Measurements from ENCODE around the gene GRIP1.

The GRIP1 gene

GRCh38 chr12:66678338-66679275, at the start of gene GRIP1:
TSS of gene GRIP1 (minus strand) at chr12:66679076. CDS start at chr12:66678904, 172 bp downstream.
- DNase-seq (ENCODE audit: low read depth): no peak

GRCh38 chr12:66726556-66726955, 47.7 kb upstream of the GRIP1 start:
- DNase-seq (ENCODE audit: low read depth): no peak

GRCh38 chr12:66725031-66725430, 46.2 kb upstream of the GRIP1 start:
- DNase-seq (ENCODE audit: low read depth): no peak

GRCh38 chr12:66724616-66725015, 45.7 kb upstream of the GRIP1 start:
- no peak for DNase-seq (ENCODE audit: low read depth)

GRCh38 chr12:66724026-66724425, 45.1 kb upstream of the GRIP1 start:
- no peak for DNase-seq (ENCODE audit: low read depth)

GRCh38 chr12:66719862-66720261, 41.0 kb upstream of the GRIP1 start:
- DNase-seq (ENCODE audit: low read depth): no peak

- no peak for DNase-seq (ENCODE audit: low read depth)
These were observed 38.3 kb upstream of the GRIP1 start for GRCh38 chr12:66717036-66717673.

- DNase-seq (ENCODE audit: low read depth): no peak
These were observed 37.6 kb upstream of the GRIP1 start for GRCh38 chr12:66716522-66716921.

- no peak for DNase-seq (ENCODE audit: low read depth)
These were observed 35.8 kb upstream of the GRIP1 start for GRCh38 chr12:66714709-66715108.

GRCh38 chr12:66713984-66714383, 35.1 kb upstream of the GRIP1 start:
- no peak for DNase-seq (ENCODE audit: low read depth)

- DNase-seq (ENCODE audit: low read depth): no peak
These were observed 31.0 kb upstream of the GRIP1 start for GRCh38 chr12:66709893-66710292.

GRCh38 chr12:66709457-66709773, 30.5 kb upstream of the GRIP1 start:
- no peak for DNase-seq (ENCODE audit: low read depth)

- no peak for DNase-seq (ENCODE audit: low read depth)
These were observed 30.0 kb upstream of the GRIP1 start for GRCh38 chr12:66708704-66709456.

GRCh38 chr12:66707002-66707697, 28.3 kb upstream of the GRIP1 start:
- DNase-seq (ENCODE audit: low read depth): no peak

- DNase-seq (ENCODE audit: low read depth): no peak
These were observed 21.0 kb upstream of the GRIP1 start for GRCh38 chr12:66699738-66700482.

- no peak for DNase-seq (ENCODE audit: low read depth)
These were observed 19.7 kb upstream of the GRIP1 start for GRCh38 chr12:66698558-66698957.

GRCh38 chr12:66697404-66697803, 18.5 kb upstream of the GRIP1 start:
- no peak for DNase-seq (ENCODE audit: low read depth)

- no peak for DNase-seq (ENCODE audit: low read depth)
These were observed 16.1 kb upstream of the GRIP1 start for GRCh38 chr12:66694666-66695613.

GRCh38 chr12:66693901-66694513, 15.1 kb upstream of the GRIP1 start:
- DNase-seq (ENCODE audit: low read depth): peak; percentile 55

GRCh38 chr12:66692986-66693385, 14.1 kb upstream of the GRIP1 start:
- DNase-seq (ENCODE audit: low read depth): no peak

All from fibroblast of gingiva (primary cell).